GM13976 (cell line): ENCODE data around the gene ZFHX3.

Experiments
- DNase-seq: peaks from one replicate; pipeline ENCODE4 v3.0.0; 2012; ENCODE audit warnings: low spot score
- in situ Hi-C: fragments of 300-500 bp; cut with MboI; formaldehyde crosslinking; loops from one replicate; pipeline ENCODE4 v1.12.0; 2022; ENCODE audit warnings: low sequenced_read_pairs, mixed read lengths, inconsistent platforms; ENCODE audit not compliant: unreplicated experiment
- TF ChIP-seq, protein P1 (sequence below): IDR thresholded peaks from 2 replicates; pipeline ENCODE4 v1.5.1; 2012; ENCODE audit warnings: borderline replicate concordance, mild to moderate bottlenecking; ENCODE audit not compliant: insufficient read depth; ENCODE audit errors: extremely low read depth, missing control alignments, control extremely low read depth

Gene ZFHX3

DNA sequence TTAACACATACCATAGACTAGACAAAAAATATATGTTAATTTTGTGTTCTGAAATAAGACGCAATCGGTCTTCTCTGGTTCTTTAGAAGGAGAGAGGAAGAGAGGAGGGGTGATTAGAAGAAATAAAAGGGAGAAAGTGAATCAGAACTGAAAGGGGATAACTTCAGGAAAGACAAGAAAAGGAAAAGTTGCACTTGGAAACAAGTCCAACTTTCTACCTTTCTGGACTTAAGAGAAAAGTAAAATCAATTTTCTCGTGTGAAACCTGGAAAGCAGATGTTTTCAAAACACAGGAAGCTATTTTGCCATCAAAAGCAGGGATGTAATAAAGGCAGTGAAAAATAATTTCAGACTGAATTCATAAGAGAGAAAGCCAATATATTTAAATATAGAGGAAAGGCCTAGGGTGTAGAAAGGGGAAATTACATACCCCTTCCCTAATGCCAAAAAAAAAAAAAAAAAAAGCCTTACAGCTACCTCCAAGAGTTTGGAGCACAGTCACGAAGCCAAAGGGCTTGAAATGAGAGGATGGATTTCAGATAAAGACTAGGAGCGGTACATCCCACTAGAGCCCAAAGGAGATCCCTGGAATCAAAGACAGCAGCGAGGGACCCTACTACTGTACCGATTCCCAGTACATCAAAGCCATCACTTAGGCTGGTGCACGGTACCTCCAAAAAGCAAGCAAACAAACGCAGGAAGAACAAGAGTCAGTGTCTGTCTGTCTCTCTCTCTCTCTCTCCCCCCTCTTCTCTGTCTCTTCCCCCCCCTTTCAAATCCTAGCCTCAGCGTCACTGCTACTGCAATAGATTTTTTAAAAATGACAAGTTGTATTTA, 12.1 kb upstream of the ZFHX3 start:
- no peak for DNase-seq
- in situ Hi-C loops, result no loop called here
- TF ChIP-seq, protein P1, sequence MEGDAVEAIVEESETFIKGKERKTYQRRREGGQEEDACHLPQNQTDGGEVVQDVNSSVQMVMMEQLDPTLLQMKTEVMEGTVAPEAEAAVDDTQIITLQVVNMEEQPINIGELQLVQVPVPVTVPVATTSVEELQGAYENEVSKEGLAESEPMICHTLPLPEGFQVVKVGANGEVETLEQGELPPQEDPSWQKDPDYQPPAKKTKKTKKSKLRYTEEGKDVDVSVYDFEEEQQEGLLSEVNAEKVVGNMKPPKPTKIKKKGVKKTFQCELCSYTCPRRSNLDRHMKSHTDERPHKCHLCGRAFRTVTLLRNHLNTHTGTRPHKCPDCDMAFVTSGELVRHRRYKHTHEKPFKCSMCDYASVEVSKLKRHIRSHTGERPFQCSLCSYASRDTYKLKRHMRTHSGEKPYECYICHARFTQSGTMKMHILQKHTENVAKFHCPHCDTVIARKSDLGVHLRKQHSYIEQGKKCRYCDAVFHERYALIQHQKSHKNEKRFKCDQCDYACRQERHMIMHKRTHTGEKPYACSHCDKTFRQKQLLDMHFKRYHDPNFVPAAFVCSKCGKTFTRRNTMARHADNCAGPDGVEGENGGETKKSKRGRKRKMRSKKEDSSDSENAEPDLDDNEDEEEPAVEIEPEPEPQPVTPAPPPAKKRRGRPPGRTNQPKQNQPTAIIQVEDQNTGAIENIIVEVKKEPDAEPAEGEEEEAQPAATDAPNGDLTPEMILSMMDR, result no peak

DNA sequence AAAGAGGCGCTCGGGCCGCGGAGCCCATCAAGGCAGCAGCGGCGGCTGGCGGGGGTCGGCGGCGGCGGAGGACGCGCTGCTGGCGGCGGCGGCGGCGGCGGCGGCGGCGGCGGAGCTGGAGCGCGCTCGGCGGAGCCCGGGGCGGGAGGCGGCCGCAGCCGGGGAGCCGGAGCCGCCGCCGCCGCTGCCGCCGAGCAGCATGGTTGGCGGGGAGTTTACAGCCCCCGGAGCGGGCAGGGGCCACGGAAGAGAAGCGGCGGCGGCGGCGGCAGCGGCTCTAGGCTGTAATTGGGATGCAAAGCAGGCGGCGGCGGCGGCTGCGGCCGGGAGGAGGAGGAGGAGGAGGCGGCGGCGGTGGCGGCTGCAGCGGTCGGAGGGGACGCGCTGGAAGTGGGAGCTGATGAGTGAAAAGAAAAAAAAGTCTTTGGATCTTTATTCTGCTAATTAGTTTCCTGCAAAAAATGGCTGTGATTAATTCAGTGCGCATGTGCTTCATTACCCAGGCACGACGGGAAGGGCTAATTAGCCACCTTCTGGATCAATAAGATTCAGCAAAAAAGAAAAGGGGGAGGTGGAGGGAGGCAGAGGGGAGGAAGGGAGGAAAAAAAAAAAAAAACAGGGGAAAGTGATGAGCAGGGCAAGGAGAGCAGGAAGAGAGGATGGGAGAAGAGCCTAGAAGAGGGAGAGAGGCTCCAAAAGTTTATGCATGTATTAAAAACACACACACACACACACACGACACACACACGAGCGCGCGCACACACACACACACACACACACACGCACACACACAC, 10.9 kb upstream of the ZFHX3 start:
- TF ChIP-seq, protein P1, result no peak
- in situ Hi-C loops, result no loop called here
- DNase-seq, result peak; percentile 69

DNA sequence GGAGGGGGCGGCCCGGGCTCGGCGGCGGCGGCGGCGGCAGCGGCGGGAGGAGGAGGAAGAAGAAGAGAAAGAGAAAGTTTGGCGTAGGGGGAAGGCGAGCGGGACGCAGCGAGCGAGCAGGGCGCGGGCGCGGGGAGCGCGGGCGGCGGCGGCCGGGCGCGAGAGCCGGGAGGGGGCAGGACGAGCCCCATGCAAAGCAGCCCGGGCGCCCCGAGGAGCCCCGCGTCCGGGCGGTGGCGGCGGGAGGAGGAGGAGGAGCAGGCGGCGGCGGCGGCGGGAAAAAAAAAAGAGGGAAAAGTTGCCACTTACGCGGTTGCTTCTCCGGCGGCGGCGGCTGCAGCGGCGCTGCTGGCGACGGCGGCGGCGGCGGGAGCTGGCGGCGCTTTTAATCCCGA, 10.3 kb upstream of the ZFHX3 start:
- peak; percentile 84 for DNase-seq
- in situ Hi-C loops, result no loop called here
- TF ChIP-seq, protein P1, result no peak

DNA sequence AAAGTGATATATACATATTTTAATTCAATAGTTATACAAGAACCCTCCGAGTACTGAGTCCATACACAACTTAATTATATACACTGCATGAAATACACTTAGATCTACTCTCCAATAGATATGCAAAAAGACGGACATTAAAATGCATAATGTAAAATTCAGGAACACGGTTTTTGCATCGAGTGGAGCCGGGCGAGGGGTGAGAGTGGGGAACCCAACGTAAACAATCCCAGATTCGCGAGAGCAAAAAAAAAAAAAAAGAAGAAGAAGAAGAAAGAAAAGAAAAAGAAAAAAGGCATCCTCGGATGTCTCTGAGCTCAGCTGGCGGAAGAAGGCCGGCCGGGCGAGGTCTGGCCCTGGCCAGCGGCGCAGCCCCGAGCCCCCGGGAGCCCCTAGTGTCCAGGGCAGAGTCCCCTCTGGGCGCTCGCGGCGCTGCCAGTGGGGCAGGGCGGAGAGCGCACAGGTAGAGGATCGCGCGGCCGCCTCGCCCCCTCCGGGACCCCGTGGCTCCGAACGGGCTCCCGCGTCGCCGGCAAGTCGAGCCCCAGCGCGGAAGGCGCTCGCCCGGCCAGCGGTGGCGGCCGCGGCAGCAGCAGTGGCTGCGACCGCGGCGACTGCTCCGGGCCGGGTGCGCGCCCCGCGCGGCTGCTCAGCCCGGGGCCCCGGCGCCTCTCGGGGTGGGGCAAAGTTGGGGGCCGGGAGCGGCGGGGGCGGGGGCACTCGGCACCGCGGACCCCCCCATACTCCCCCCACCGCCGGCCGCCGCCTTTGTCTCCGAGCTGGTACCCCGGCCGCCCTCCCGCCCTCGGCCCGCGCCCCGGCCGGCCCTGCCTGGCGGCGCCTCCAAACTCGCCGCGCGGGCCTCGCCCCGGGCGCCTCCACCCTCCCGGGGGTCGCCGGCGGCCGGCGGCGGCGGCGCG, 9.6 kb upstream of the ZFHX3 start:
- in situ Hi-C loops, result no loop called here
- TF ChIP-seq, protein P1, result peak; percentile 22
- peak; percentile 71 for DNase-seq

DNA sequence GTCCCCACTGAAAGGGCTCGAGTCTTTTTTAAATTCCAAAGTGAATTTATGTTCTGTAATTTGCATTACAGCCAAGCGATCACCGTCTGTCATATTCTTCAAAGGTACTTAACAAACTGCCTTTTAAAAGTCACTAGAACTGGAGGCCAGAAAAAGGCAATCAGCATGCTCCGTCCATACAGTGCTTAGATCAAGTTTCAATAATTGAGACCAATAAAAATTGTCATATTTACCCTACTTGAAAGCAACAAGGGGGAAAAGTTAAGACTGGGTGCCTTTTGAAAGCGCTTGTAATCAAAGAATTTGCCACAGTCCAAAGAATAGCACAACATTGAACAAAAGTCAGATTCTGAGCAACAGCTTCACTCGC, 9.0 kb upstream of the ZFHX3 start:
- in situ Hi-C loops, result no loop called here
- TF ChIP-seq, protein P1, result no peak
- no peak for DNase-seq

DNA sequence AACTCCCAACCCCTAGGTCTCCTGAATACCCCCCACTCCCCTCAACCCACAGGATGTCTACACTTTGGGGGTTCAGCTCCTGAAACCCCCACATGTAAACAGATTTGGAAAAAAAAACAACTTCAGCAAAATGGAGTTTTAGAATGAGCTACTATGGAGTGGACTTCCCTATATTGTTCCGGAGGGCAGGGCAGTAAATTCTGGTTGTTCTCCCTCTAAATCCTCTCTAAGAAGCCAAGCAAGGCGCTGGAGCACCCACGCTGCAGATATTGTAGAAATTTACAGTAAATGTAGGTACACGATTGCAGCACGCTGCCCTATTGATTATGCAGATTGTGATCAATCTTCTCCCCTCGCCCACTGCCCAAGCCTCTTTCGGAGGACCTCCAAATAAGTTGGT, 8.5 kb upstream of the ZFHX3 start:
- in situ Hi-C loops, result no loop called here
- no peak for DNase-seq
- TF ChIP-seq, protein P1, result no peak
